Measurements from ENCODE around the gene CSMD2. TPM values are rescaled to one million over a fixed set of nuclear protein-coding genes. Genes with fewer than 3 reads are reported as not detected.

CSMD2 gene
- total and polyA plus RNA-seq, 2 experiments from 2014 or later: 5.3 to 16.6 TPM

- Histone ChIP-seq H2AFZ (no peak overlapping the region), H3K9me2 (ENCODE audit: insufficient read depth) (0 out of 2 replicates have a peak, but pooled peaks cover 9% of the 10 kb centered on the region), H3K79me2 (replicated peaks; ENCODE audit: insufficient read depth) (peaks cover 10% of the 10 kb centered on the region; the same call in 1 of the 2 replicates), H3K27ac (ENCODE audit: low read depth) (no peak overlapping the region), H3K4me2 (no peak overlapping the region), H3K4me1 (ENCODE audit: insufficient read depth) (no peaks in the 10 kb centered on the region), H4K20me1 (replicated peaks; ENCODE audit: insufficient read depth) (no peaks in the 10 kb centered on the region), H3K27me3 (ENCODE audit: insufficient read depth) (no peaks in the 10 kb centered on the region), H3K4me3 (no peak overlapping the region), H3K36me3 (ENCODE audit: insufficient read depth) (no peaks in the 10 kb centered on the region; the same call in 1 of the 2 replicates), H3F3A (replicated peaks; ENCODE audit: low read depth) (no peaks in the 10 kb centered on the region)
- no peak for DNase-seq (ENCODE audit: low spot score)
- Mint-ChIP-seq H3K4me3 (no peak overlapping the region), H3K27ac (no peak overlapping the region), H3K36me3 (ENCODE audit: low read depth) (peaks cover 47% of the 10 kb centered on the region), H3K9me3 (peaks cover 3% of the 10 kb centered on the region; the same call in 1 of the 3 replicates), H3K27me3 (ENCODE audit: insufficient read depth, low read depth, poor library complexity) (peaks cover 21% of the 10 kb centered on the region), H3K4me1 (peaks cover 6% of the 10 kb centered on the region)
- no peak for TF ChIP-seq CTCF (conservative IDR thresholded peaks at IDR 0.05; ENCODE audit: low read depth in 2 of 2)
- no peak for ATAC-seq
Observed at GRCh38 chr1:34125721-34126380, 39.2 kb downstream of the CSMD2 start.

DNA sequence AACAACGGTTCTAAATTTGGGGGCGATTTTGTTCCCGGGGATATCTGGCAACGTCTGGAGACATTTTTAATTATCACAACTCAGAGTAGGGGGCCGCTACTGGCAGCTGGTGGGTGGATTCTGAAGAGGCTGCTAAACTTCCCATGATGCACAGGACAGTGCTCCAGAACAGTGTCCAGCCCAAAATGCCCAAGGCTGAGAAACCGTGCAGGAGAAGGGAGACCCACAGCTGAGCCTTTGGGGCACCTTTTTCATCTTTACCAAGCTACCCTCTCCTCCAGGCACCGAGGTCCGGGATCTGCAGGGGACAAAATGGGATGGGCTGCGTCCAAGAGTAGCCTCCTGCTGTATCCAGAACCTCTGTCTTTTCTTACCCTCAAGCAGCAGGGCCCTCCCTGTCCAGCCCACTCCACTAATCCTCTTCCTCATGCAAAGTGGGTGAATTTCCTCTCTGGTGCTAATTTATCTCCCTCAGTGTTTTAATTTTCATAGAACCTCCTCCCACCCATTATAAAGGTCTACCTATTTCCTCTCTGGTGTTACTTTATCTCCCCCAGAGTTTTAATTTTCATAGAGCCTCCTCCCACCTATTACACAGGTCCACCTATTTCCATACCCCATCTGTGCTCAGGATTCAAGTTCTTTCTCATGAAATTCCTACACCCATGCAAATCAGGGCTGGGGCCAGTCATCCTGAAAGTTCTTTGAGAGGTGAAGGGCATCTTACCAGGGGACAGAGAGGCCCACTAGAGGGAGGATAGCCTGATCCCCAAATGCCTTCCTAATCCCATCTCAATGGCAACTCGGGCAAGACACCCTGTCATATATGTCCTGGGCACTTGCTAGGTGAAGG, 42.7 kb downstream of the CSMD2 start:
- Histone ChIP-seq H4K20me1 (replicated peaks; ENCODE audit: insufficient read depth) (no peaks in the 10 kb centered on the region), H3K36me3 (ENCODE audit: insufficient read depth) (no peaks in the 10 kb centered on the region; the same call in 1 of the 2 replicates), H3K4me3 (no peak overlapping the region), H3K4me1 (ENCODE audit: insufficient read depth) (no peaks in the 10 kb centered on the region), H3K79me2 (replicated peaks; ENCODE audit: insufficient read depth) (peaks cover 27% of the 10 kb centered on the region), H3K27me3 (ENCODE audit: insufficient read depth) (no peaks in the 10 kb centered on the region), H3K4me2 (no peak overlapping the region), H3K9me2 (ENCODE audit: insufficient read depth) (0 out of 2 replicates have a peak, but pooled peaks cover 9% of the 10 kb centered on the region), H2AFZ (no peak overlapping the region), H3K27ac (ENCODE audit: low read depth) (no peak overlapping the region), H3F3A (replicated peaks; ENCODE audit: low read depth) (no peaks in the 10 kb centered on the region)
- peaks cover 10% of the 10 kb centered on the region for H3K27me3 Mint-ChIP-seq (ENCODE audit: insufficient read depth, low read depth, poor library complexity)
- H3K9me3 Mint-ChIP-seq: peaks cover 13% of the 10 kb centered on the region; the same call in 2 of the 3 replicates
- no peak overlapping the region for H3K4me3 Mint-ChIP-seq
- DNase-seq (ENCODE audit: low spot score): no peak
- H3K4me1 Mint-ChIP-seq: peaks cover 6% of the 10 kb centered on the region
- no peak for TF ChIP-seq ZNF114 (CRISPR knock-in tag; IDR thresholded peaks at IDR 0.05)
- TF ChIP-seq JUNB (IDR thresholded peaks at IDR 0.05; ENCODE audit: unreplicated experiment): no peak
- no peak for TF ChIP-seq EZH2phosphoT487 (IDR thresholded peaks at IDR 0.05; ENCODE audit: unreplicated experiment)
- no peak for TF ChIP-seq NANOG (IDR thresholded peaks at IDR 0.05; ENCODE audit: borderline replicate concordance)
- TF ChIP-seq STAT1 (IDR thresholded peaks at IDR 0.05; ENCODE audit: unreplicated experiment): no peak
- no peak for TF ChIP-seq EZH2 (IDR thresholded peaks at IDR 0.05; ENCODE audit: low read depth, unreplicated experiment)
- TF ChIP-seq ZNF331 (CRISPR knock-in tag; IDR thresholded peaks at IDR 0.05; ENCODE audit: low read depth): no peak
- no peak for TF ChIP-seq ZNF462 (CRISPR knock-in tag; IDR thresholded peaks at IDR 0.05)
- TF ChIP-seq POLR2AphosphoS5 (IDR thresholded peaks at IDR 0.05; ENCODE audit: low read depth): no peak
- H3K36me3 Mint-ChIP-seq (ENCODE audit: low read depth): peaks cover 58% of the 10 kb centered on the region
- no peak for ATAC-seq
- H3K27ac Mint-ChIP-seq: no peak overlapping the region
